22Rv1 (cell line): Measurements from ENCODE around the gene ERN1.

Experiments
- CTCF ChIP-seq: fragments of 450-650 bp; IDR thresholded peaks from 2 replicates; pipeline ENCODE4 v1.5.1; 2017; ENCODE audit warnings: mild to moderate bottlenecking
- ZFX ChIP-seq: fragments of 450-650 bp; IDR thresholded peaks from 2 replicates; pipeline ENCODE4 v1.6.1; 2017; ENCODE audit warnings: antibody characterized with exemption, borderline replicate concordance

- no peak for TF ChIP-seq CTCF
- no peak for TF ChIP-seq ZFX
Observed at GRCh38 chr17:64162554-64162953, 32.6 kb upstream of the ERN1 start.
